Retinal pigment epithelial cell (primary cell): ENCODE results near the gene SCNM1.

ENCODE experiments used
- DNase-seq: peaks from one replicate; pipeline ENCODE4 v3.0.0-alpha.2; 2010; ENCODE audit warnings: low read depth
- H3K4me3 ChIP-seq: 2 replicates; pipeline ENCODE4 v1.5.1; 2011; ENCODE audit warnings: mild to moderate bottlenecking, low read length, control low read depth, moderate library complexity
- TF ChIP-seq, protein P1 (sequence below): conservative IDR thresholded peaks from 2 replicates; pipeline ENCODE4 v1.5.1; 2011; ENCODE audit warnings: low read depth, low read length, control low read depth, inconsistent platforms

The SCNM1 gene

DNA sequence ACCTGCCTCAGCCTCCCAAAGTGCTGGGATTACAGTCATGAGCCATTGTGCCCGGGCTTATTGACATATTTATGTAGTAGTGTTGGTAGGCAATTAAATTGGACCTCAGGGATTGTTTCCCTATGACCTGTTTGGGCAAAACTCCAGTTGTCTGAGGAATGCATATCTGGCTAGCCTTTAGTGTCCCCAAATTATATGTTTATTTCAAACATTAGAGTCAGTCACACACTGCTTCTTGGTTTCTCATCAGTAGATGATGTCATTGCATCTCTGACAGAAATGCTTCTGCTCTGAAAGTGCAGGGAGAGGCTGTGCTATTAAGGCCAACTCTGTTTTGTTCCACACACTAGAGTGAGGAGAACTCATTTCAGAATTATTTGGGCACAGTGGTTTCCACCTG lies 44.9 kb downstream of the SCNM1 start:
- no peak for DNase-seq
- TF ChIP-seq, protein P1, sequence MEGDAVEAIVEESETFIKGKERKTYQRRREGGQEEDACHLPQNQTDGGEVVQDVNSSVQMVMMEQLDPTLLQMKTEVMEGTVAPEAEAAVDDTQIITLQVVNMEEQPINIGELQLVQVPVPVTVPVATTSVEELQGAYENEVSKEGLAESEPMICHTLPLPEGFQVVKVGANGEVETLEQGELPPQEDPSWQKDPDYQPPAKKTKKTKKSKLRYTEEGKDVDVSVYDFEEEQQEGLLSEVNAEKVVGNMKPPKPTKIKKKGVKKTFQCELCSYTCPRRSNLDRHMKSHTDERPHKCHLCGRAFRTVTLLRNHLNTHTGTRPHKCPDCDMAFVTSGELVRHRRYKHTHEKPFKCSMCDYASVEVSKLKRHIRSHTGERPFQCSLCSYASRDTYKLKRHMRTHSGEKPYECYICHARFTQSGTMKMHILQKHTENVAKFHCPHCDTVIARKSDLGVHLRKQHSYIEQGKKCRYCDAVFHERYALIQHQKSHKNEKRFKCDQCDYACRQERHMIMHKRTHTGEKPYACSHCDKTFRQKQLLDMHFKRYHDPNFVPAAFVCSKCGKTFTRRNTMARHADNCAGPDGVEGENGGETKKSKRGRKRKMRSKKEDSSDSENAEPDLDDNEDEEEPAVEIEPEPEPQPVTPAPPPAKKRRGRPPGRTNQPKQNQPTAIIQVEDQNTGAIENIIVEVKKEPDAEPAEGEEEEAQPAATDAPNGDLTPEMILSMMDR, result no peak

DNA sequence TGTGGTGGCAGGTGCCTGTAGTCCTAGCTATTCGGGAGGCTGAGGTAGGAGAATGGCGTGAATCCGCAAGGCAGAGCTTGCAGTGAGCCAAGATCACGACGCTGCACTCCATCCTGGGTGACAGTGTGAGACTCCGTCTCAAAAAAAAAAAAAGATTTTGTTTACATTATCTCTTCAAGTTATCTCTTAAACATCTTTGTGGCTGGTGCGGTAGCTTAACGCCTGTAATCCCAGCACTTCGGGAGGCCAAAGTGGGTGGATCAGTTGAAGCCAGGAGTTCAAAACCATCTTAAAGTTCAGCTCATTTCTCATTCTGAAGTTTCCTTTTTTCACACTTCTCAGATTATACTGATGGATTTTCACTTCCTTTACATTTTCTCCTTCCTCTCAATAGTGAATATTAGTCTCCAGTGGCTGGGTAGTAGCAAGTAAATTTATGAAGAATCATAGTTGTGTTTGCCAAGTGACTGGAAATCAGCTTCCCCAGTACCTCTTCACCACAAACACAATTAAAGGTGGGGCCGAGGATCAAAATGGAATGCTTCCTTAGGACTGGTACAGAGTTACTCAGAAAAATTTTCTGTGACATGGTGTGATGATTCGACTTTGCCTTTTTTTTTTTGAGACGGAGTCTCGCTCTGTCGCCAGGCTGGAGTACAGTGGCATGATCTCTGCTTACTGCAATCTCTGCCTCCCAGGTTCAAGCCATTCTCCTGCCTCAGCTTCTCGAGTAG lies 46.2 kb downstream of the SCNM1 start:
- TF ChIP-seq, protein P1, result no peak
- no peak for DNase-seq
- H3K4me3 ChIP-seq, result no peak overlapping the region

More for the DNA sequence above, 44.9 kb downstream of the SCNM1 start:
- no peak overlapping the region for H3K4me3 ChIP-seq

DNA sequence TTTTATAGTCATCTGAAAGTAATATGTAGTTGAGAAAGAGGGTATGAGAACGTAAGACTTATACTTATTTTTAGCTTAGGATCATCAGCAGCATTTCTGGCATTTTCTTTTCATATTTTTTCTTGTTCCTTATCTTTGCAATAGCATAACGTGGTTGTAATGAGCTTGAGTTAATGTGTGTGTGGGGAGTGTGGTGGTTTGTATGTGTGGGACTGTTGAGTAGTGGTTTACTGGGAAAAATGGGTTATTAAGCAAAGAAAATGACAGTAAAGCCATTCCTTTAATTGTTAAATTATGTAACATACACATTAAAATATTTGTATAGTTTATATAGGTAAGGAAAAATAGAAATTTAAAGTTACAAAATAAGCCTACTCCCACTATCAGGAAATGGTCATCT lies 47.6 kb downstream of the SCNM1 start:
- TF ChIP-seq, protein P1, result no peak
- DNase-seq, result no peak
- H3K4me3 ChIP-seq, result no peak overlapping the region
